Motor neuron (in vitro differentiated cells): Measurements from ENCODE around the gene CFAP43. TPM values are rescaled to one million over a fixed set of nuclear protein-coding genes. Genes with fewer than 3 reads are reported as not detected.
A peak's percentile ranks its signal among the peaks of the same experiment; 100 is the strongest.

Experiments
- ATAC-seq, 8 experiments: fragments of 200-7000 bp; cut with Tn5 transposase; replicated peaks in 6 of 8; 2 replicates each; pipeline ENCODE4 v1.8.0; 2021; ENCODE audit warnings: mild to moderate bottlenecking in 8 of 8, moderate library complexity in 8 of 8
- H3K27ac ChIP-seq, 2 donors: fragments of 250-450 bp; sonication (Bioruptor Pico); 2 replicates each; pipeline ENCODE4 v1.9.0; 2021; ENCODE audit warnings: antibody characterized with exemption in 2 of 2, mild to moderate bottlenecking in 2 of 2, moderate library complexity in 1 of 2
- H3K4me1 ChIP-seq, 2 donors: fragments of 250-450 bp; sonication (Bioruptor Pico); replicated peaks in 1 of 2; 2 replicates each; pipeline ENCODE4 v1.6.1; 2021; ENCODE audit warnings: antibody characterized with exemption in 2 of 2, mild to moderate bottlenecking in 2 of 2, moderate library complexity in 1 of 2
- H3K4me3 ChIP-seq, 5 donors: fragments of 250-450 bp; sonication (Bioruptor Pico); 2 replicates each; pipeline ENCODE4 v1.9.0; 2021; ENCODE audit warnings: antibody characterized with exemption in 5 of 5, mild to moderate bottlenecking in 5 of 5, moderate library complexity in 4 of 5
- whole genome bisulfite sequencing, 10 experiments: fragments of 450-650 bp; shearing (Covaris generic); methylation state at CpG; one replicate each; pipeline ENCODE4 v1.0.0; 2022; 5-methylcytosine and 5-hydroxymethylcytosine counted together
- in situ Hi-C, 9 experiments: fragments of 400-800 bp; cut with MboI; loops; one replicate each; pipeline ENCODE4 v1.15.0; 2021; ENCODE audit warnings: low sequenced_read_pairs in 9 of 9, low pct_unique_long_range_greater_than_20kb in 2 of 9; ENCODE audit not compliant: unreplicated experiment in 9 of 9
- total RNA-seq, 8 experiments: library from RNA; unstranded; fragments of 300-600 nt; gene quantifications; 2 replicates each; pipeline versions ENCODE4 v1.2.3 to v1.2.4, GENCODE V29; 2022

Gene CFAP43
- total RNA-seq, 8 experiments from 2014 or later: 0.94 to 38.7 (median 2.0) TPM

- Histone ChIP-seq H3K4me1 (peaks cover 9 to 22% of the 10 kb centered on the region in 2 donors), H3K27ac (peak overlapping the region; percentile 86 to 92), H3K4me3 (peak overlapping the region; percentile 75 to 89 (median 84))
- no peak for ATAC-seq
- 72 to 100% (median 97%) methylated on average over 2 to 14 of the region's 14 CpGs; no CpG with 5 or more reads in 2 of the 10 experiments for WGBS, 10 experiments
- in situ Hi-C loops: no loop called here
Observed at GRCh38 chr10:104267721-104268404, 35.7 kb upstream of the CFAP43 start.

- ATAC-seq: no peak
- no peak overlapping the region for H3K4me3 ChIP-seq
- H3K27ac ChIP-seq: no peak overlapping the region
- in situ Hi-C loops: no loop called here
- peaks cover 9 to 21% of the 10 kb centered on the region in 2 donors for H3K4me1 ChIP-seq
- WGBS, 10 experiments: 75 to 100% (median 88%) methylated on average over 2 to 5 of the region's 5 CpGs
Observed at GRCh38 chr10:104264783-104265182, 32.6 kb upstream of the CFAP43 start.

GRCh38 chr10:104262055-104262454 is 29.9 kb upstream of the CFAP43 start:
- Histone ChIP-seq H3K27ac (no peak overlapping the region), H3K4me1 (peaks cover 0 to 6% of the 10 kb centered on the region in 2 donors), H3K4me3 (no peak overlapping the region)
- in situ Hi-C loops: no loop called here
- ATAC-seq: no peak
- 80 to 100% (median 97%) methylated on average over 1 to 5 of the region's 5 CpGs; no CpG with 5 or more reads in 1 of the 10 experiments for WGBS, 10 experiments

- WGBS, 10 experiments: 6 to 79% (median 60%) methylated on average over 2 to 3 of the region's 3 CpGs; no CpG with 5 or more reads in 1 of the 10 experiments
- peak in 1 of 8 experiments; percentile 18 for ATAC-seq
- Histone ChIP-seq H3K4me3 (no peak overlapping the region), H3K27ac (no peak overlapping the region), H3K4me1 (peaks cover 6 to 7% of the 10 kb centered on the region in 2 donors)
- in situ Hi-C loops: no loop called here
Observed at GRCh38 chr10:104260775-104261115, 28.6 kb upstream of the CFAP43 start.

- Histone ChIP-seq H3K4me1 (peaks cover 6 to 9% of the 10 kb centered on the region in 2 donors), H3K27ac (no peak overlapping the region), H3K4me3 (no peak overlapping the region)
- ATAC-seq: no peak
- in situ Hi-C loops: no loop called here
- 31 to 100% (median 80%) methylated on average over 1 to 5 of the region's 6 CpGs; no CpG with 5 or more reads in 1 of the 10 experiments for WGBS, 10 experiments
Observed at GRCh38 chr10:104259999-104260774, 28.0 kb upstream of the CFAP43 start.

- Histone ChIP-seq H3K27ac (no peak overlapping the region), H3K4me1 (peaks cover 6 to 9% of the 10 kb centered on the region in 2 donors), H3K4me3 (no peak overlapping the region)
- ATAC-seq: no peak
- WGBS, 10 experiments: 67 to 100% (median 100%) methylated on average over 1 to 3 of the region's 3 CpGs; no CpG with 5 or more reads in 2 of the 10 experiments
- in situ Hi-C loops: no loop called here
Observed at GRCh38 chr10:104259456-104259855, 27.3 kb upstream of the CFAP43 start.

GRCh38 chr10:104258209-104258608 is 26.0 kb upstream of the CFAP43 start:
- in situ Hi-C loops: no loop called here
- H3K4me3 ChIP-seq: no peak overlapping the region
- no peak for ATAC-seq
- no peak overlapping the region for H3K27ac ChIP-seq
- peaks cover 11 to 17% of the 10 kb centered on the region in 2 donors for H3K4me1 ChIP-seq
- WGBS, 10 experiments: 80 to 100% (median 92%) methylated on average over 1 to 3 of the region's 3 CpGs; no CpG with 5 or more reads in 2 of the 10 experiments

GRCh38 chr10:104257235-104257634 is 25.1 kb upstream of the CFAP43 start:
- 78 to 100% (median 94%) methylated on average over 1 to 5 of the region's 5 CpGs; no CpG with 5 or more reads in 1 of the 10 experiments for WGBS, 10 experiments
- in situ Hi-C loops: no loop called here
- Histone ChIP-seq H3K27ac (no peak overlapping the region), H3K4me1 (peaks cover 11 to 17% of the 10 kb centered on the region in 2 donors), H3K4me3 (no peak overlapping the region)
- ATAC-seq: no peak

- Histone ChIP-seq H3K27ac (no peak overlapping the region), H3K4me3 (no peak overlapping the region), H3K4me1 (peaks cover 11 to 17% of the 10 kb centered on the region in 2 donors)
- WGBS, 10 experiments: 0 to 80% (median 60%) methylated on average over 1 of the region's 1 CpG; no CpG with 5 or more reads in 2 of the 10 experiments
- in situ Hi-C loops: no loop called here
- ATAC-seq: no peak
Observed at GRCh38 chr10:104256335-104256961, 24.3 kb upstream of the CFAP43 start.

- ATAC-seq: peak; percentile 16 to 59 (median 48)
- WGBS, 10 experiments: 0 to 17% (median 2%) methylated on average over 1 to 8 of the region's 12 CpGs; no CpG with 5 or more reads in 4 of the 10 experiments
- Histone ChIP-seq H3K27ac (peak overlapping the region; percentile 2 to 73), H3K4me1 (peaks cover 11 to 17% of the 10 kb centered on the region in 2 donors), H3K4me3 (peak overlapping the region; percentile 41 to 76 (median 62))
- in situ Hi-C loops: no loop called here
Observed at GRCh38 chr10:104255311-104255981, 23.3 kb upstream of the CFAP43 start.

- Histone ChIP-seq H3K27ac (peak within 1 kb of the TSS; percentile 2 to 73), H3K4me1 (peaks cover 11 to 17% of the 10 kb centered on the region in 2 donors), H3K4me3 (peak within 1 kb of the TSS; percentile 41 to 76 (median 62))
- ATAC-seq: peak; percentile 67 to 84 (median 82)
- WGBS, 10 experiments: 0 to 44% (median 2%) methylated on average over 1 to 20 of the region's 69 CpGs; no CpG with 5 or more reads in 4 of the 10 experiments
- in situ Hi-C loops: no loop called here
Observed at GRCh38 chr10:104254493-104255310, 22.5 kb upstream of the CFAP43 start, which contains the start of gene GSTO1. Gene GSTO1 (plus strand): TSS chr10:104254892. CDS start chr10:104254929, 37 bp downstream.
